Activated T-cell treated with anti-CD3 and anti-CD28 coated beads for 48 hours (primary cell): ENCODE measurements around the gene BMS1.
"Not testable (repeated sequence)": the region's sequence is repeated elsewhere in the genome, so short reads cannot be mapped to it uniquely, and the experiment has no call there.

Source experiments
- DNase-seq: peaks from one replicate; pipeline ENCODE4 v3.0.0-alpha.2; 2020; ENCODE audit warnings: low read depth

Gene BMS1

GRCh38 chr10:42785759-42786158 is 3.2 kb downstream of the BMS1 start:
- no peak for DNase-seq

DNA sequence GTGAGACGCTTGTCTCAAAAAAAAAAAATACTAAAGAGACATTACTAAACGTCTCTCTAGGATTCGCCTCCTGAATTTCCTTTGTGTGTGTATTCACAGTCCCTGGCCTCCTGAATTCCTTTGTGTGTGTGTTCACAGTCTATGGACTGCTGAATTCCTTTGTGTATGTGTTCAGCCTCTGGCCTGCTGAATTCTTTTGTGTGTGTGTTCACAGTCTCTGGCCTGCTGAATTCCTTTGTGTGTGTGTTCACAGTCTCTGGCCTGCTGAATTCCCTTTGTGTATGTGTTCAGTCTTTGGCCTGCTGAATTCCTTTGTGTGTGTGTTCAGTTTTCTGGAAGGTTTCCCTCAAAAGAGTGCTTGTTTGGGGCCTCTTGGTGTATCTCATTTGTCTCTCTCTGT is 8.2 kb downstream of the BMS1 start:
- DNase-seq, result no peak

GRCh38 chr10:42795701-42796100 is 13.1 kb downstream of the BMS1 start:
- DNase-seq, result no peak

- DNase-seq, result no peak
These were observed 18.5 kb downstream of the BMS1 start for GRCh38 chr10:42801135-42801534.

GRCh38 chr10:42802876-42803275 is 20.3 kb downstream of the BMS1 start:
- DNase-seq, result no peak

GRCh38 chr10:42809676-42810075 is 27.1 kb downstream of the BMS1 start:
- DNase-seq, result no peak

DNA sequence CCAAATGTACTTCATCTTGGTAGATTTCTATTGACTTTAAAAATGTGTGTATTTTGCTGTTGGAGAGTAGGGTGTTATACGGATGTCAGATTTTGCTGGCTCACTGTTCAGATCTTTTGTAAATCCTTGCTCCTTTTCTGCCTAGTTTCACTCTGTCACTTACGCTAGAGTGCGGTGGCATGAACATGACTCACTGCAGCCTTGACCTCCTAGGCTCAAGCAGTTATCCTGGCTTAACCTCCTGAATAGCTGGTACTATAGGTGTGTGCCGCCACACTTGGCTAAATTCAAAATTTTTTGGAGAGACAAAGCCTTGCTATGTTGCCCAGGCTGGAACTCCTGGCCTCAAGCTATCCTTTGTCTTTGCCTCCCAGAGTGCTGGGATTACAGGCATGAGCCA is 29.4 kb downstream of the BMS1 start:
- DNase-seq, result no peak

GRCh38 chr10:42813989-42814687 is 31.5 kb downstream of the BMS1 start:
- not testable (repeated sequence) for DNase-seq

- DNase-seq, result not testable (repeated sequence)
These were observed 33.7 kb downstream of the BMS1 start for GRCh38 chr10:42816334-42816733.

DNA sequence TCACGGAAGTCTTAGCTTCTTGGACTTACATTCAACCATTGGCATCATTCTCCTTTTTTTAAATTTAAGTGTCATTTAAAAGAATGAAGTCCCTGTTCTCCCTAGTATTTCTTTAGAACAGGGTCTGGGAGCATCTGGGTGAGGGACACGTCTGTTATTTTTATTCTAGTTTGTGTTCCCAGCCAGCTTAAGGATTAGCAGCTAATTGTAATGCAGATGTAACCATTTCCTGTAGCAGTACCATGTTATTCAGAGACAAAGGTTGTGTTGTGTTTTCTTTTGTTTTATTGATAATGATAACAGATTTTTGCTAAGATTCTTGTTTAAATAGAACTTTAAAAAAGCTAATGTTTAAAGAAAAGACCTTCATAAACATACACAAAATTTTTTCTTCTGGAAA is 34.3 kb downstream of the BMS1 start:
- DNase-seq, result no peak

DNA sequence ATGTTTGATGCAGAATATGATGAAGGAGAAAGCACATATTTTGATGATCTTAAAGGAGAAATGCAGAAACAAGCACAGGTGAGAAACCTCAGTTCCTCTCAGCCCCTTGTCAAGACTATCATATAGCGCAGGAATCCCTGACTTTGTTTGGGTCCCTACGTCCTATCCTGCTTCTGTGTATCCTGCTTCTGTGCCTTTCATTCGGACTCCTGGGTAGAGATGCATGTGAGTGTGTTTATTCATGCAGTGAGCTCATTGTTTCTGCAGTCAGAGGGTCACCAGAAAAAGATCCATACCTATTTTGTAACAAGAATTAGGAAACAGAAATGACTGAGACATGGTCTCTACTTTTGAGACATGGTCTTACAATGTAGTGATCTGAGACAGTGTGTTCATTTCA is 34.8 kb downstream of the BMS1 start:
- DNase-seq, result not testable (repeated sequence)

GRCh38 chr10:42826759-42827158 is 44.2 kb downstream of the BMS1 start:
- not testable (repeated sequence) for DNase-seq

- DNase-seq, result no peak
These were observed 44.6 kb downstream of the BMS1 start for GRCh38 chr10:42827201-42827600.

GRCh38 chr10:42828391-42828790 is 45.8 kb downstream of the BMS1 start:
- not testable (repeated sequence) for DNase-seq

- no peak for DNase-seq
These were observed 47.6 kb downstream of the BMS1 start for GRCh38 chr10:42830237-42830636.

DNA sequence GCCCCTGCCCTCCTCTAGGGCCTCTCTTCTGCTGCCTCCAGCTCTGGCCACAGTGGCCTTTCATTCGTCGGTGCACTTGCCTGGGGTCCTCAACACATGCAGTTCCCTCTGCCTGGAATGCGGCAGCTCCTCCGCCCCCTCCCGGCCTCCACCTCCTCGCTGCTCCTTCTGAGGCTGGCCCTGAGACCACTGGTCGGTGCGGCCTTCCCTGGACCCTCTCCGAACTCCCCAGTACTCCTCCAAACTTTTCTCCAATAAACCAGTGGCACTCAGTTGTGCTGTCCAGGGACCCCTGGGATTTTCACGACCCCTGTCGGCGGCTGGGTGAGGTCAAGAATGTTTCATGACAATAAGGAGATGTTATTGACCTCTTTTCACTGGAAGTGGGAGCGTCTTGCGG is 53.5 kb downstream of the BMS1 start:
- DNase-seq, result no peak

- DNase-seq, result no peak
These were observed 54.3 kb downstream of the BMS1 start for GRCh38 chr10:42836771-42837468.

GRCh38 chr10:42844810-42845209 is 62.2 kb downstream of the BMS1 start:
- DNase-seq, result not testable (repeated sequence)

DNA sequence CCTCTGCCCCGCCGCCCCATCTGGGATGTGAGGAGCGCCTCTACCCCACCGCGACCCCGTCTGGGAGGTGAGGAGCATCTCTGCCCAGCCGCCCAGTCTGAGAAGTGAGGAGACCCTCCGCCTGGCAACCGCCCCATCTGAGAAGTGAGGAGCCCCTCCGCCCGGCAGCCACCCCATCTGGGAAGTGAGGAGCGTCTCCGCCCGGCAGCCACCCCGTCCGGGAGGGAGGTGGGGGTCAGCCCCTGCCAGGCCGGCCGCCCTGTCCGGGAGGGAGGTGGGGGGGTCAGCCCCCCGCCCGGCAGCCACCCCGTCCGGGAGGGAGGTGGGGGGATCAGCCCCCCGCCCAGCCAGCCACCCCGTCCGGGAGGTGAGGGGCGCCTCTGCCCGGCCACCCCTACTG is 64.7 kb downstream of the BMS1 start:
- not testable (repeated sequence) for DNase-seq

GRCh38 chr10:42850931-42851330 is 68.3 kb downstream of the BMS1 start:
- no peak for DNase-seq

- no peak for DNase-seq
These were observed 76.7 kb downstream of the BMS1 start for GRCh38 chr10:42859256-42859655.

GRCh38 chr10:42860016-42860415 is 77.4 kb downstream of the BMS1 start:
- not testable (repeated sequence) for DNase-seq

DNA sequence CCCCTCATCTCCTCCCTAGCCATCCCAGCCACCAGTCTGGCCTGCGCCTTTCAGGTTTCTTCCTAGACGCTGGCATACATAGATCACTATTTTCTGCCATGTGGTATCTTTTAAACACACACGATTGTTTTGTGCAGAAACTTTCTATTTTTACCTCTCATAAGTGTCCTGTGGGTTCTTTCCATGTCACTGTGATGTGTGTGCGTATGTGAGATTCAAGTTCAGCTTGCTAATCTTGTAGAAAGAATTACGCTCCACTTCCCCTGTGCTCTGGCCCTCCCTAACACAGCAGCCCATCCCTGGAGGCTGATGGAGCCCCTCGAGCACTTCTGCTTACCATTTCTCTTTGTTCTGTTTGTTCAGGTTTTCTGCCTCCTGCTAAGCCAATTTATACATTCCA is 80.2 kb downstream of the BMS1 start:
- DNase-seq, result not testable (repeated sequence)

- DNase-seq, result no peak
These were observed 82.0 kb downstream of the BMS1 start for GRCh38 chr10:42864575-42864974.
